GM13977 (cell line): ENCODE measurements around the gene HOXA11.

Source experiments
- DNase-seq: peaks from one replicate; pipeline ENCODE4 v3.0.0; 2012; ENCODE audit warnings: low spot score
- in situ Hi-C: fragments of 300-500 bp; cut with MboI; formaldehyde crosslinking; loops from one replicate; pipeline ENCODE4 v1.12.0; 2022; ENCODE audit warnings: low sequenced_read_pairs, low pct_unique_long_range_greater_than_20kb, mixed read lengths, inconsistent platforms; ENCODE audit not compliant: unreplicated experiment
- TF ChIP-seq, protein P1 (sequence below): IDR thresholded peaks from 2 replicates; pipeline ENCODE4 v1.5.1; 2012; ENCODE audit warnings: mild to moderate bottlenecking, control low read depth; ENCODE audit not compliant: insufficient read depth; ENCODE audit errors: extremely low read depth, missing control alignments

Gene HOXA11

DNA sequence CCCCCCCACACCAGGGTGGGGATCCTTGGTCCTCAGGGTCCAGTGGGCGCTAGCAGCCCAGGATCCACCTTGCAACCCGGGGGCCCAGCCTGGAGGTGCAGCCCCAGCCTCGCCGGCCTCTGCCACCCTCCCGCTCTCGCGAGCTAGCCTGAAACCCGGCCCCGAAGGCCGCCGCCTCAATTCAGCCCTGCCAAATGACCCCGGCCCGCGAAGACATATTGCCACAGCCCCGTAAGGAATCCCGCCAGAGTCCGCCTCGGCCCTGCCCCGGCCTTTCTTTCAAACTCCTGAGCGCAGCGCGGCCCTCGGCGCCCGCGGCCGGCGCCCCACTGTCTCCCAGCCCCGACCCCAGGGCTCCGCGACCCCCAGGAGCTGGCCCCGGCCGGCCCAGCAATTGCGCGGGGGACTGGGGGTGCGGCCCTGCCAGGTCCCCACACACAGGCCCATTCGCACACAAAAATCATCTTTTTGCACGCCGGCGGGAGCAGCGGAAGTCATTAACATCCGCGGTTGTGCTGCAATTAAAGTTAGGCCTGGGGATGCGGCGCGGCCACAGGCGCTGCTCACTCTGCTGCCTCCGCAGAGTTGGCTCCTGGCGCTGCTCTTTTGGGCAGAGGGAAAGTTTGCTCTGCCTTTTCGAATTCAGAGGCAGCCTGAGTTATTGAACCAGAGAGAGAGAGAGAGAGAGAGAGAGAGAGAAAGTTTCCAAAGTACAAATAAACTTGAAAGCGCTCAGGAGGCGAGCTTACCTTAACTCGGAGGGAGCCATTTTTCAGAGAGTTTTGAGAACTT lies 45.5 kb downstream of the HOXA11 start:
- TF ChIP-seq, protein P1, sequence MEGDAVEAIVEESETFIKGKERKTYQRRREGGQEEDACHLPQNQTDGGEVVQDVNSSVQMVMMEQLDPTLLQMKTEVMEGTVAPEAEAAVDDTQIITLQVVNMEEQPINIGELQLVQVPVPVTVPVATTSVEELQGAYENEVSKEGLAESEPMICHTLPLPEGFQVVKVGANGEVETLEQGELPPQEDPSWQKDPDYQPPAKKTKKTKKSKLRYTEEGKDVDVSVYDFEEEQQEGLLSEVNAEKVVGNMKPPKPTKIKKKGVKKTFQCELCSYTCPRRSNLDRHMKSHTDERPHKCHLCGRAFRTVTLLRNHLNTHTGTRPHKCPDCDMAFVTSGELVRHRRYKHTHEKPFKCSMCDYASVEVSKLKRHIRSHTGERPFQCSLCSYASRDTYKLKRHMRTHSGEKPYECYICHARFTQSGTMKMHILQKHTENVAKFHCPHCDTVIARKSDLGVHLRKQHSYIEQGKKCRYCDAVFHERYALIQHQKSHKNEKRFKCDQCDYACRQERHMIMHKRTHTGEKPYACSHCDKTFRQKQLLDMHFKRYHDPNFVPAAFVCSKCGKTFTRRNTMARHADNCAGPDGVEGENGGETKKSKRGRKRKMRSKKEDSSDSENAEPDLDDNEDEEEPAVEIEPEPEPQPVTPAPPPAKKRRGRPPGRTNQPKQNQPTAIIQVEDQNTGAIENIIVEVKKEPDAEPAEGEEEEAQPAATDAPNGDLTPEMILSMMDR = no peak
- DNase-seq = no peak
- in situ Hi-C loops = no loop called here

DNA sequence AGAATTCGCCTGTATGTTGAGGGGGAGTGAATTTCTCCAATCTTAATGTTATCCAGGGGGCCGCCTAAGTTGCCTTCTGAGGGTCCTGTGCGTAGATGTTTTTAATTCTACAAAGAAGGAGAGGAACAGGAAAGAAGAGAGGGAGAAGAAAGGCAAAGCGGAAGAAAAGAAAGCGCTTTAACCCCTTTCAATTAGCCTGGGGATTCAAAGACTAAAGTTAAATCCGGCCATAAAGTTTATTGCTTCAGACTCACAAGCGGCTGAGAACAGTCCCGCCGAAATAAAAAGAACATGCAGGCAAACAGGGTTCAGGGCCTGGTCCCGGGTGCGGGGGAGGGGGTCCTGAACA lies 46.1 kb downstream of the HOXA11 start:
- in situ Hi-C loops = no loop called here
- TF ChIP-seq, protein P1 = no peak
- no peak for DNase-seq

DNA sequence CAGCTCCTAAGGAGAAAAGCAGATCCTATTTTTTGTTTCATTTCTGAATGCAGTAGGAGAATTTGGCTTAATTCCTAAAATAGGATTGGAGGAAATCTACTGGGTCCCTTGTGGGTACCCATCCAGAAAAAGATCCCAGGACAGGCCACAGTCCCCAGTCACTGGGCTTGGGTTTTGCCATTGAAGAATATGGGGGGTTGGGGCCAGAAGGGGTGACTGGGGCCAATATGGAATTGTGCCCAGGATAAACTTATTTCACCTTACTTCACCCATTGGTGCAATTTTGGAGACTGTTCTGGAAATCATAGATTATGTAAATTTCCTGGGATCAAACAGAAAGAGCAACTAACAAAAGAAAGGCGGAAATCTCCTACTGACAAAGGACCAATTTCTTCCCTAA lies 46.6 kb downstream of the HOXA11 start:
- TF ChIP-seq, protein P1 = no peak
- in situ Hi-C loops = no loop called here
- DNase-seq = no peak

DNA sequence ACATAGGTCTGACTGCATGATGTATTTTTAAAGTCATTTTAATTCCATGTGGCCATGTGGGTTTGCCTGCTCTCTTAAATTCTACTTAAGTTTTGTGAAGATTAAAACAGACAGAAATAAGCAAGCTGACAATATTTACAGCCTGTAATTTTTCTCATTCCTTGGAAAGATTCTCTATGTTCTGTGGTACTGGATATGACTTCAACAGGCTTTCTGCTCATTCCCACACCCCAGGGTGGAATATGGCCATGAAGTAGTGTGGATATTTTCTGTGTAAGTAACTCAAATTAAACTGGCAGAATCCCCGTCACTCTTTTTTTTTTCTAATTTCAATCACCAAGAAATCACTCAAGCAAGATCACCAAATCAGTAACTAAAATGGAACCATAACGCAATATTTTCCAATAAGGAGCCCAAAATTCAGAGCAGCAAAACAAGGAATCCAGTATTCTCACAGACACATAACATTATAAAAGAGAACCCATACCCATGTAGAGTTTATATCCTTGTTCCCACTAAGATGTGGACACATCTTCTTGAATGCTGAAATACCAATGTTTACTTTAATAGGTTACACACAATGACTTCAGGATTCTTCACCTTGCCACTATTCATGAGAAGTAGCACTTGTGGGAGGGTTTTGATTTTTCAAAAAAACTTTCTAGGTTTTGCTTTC lies 47.3 kb downstream of the HOXA11 start:
- TF ChIP-seq, protein P1 = no peak
- in situ Hi-C loops = no loop called here
- DNase-seq = no peak

DNA sequence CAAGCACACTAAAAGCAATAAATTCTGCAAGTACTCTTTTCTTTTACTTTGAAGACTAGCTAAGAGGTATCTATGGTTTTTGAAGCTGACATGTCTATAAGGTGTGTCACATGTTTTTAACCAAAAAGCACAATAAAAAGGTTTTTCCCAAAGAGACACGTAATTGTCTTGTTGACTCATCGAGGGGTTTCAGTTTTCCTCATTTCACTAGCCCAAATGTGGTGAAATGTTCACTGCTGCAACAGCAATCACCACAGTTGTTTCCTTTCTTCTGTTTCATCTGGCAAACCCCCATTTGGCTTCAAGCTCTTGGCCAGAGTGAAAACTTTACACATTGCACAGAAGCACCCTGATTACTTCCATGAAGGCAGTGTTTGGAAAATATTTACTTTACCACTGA lies 50.6 kb downstream of the HOXA11 start:
- TF ChIP-seq, protein P1 = no peak
- DNase-seq = peak; percentile 69
- in situ Hi-C loops = no loop called here

DNA sequence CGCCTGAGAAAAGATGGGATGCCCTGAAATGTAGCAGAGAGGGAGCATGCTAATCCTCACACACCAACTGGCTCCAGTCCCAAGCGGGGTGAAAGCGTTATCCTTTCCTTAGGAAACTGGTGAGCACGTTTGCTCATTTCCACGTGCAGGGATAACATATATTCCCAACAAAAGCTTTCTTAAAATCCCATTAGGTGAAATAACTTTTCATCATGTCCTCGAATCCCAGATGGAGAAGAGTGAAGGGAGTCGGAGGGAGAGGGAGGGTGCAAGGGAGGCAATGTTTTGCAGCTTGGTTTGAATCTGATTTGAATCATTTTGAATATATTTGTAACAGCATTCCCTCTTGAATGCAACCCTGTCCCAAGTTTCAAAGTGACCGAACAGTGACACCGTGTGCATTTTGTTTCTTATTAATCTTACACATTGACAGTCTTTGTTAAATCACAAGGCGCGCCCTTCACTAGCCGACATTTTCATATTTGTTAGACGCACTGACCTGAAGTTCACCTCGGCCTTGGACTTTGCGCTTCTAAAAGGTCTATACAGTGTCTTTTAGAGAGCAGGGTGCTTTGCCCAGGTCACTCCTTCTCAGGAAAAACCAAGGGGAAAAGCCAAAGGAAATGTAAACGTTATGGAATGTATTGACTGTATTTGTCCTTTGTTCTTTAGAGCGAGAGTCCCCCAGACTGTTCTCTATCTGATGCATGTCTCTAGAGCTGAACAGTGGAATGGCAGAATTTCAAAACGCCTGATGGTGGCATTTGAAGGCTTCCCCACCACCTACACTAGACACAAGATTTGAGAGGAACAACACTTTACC lies 51.4 kb downstream of the HOXA11 start:
- TF ChIP-seq, protein P1 = no peak
- DNase-seq = no peak
- in situ Hi-C loops = no loop called here
